Panc1 (cell line): ENCODE measurements around the gene TTC23L. TPM values are rescaled to one million over a fixed set of nuclear protein-coding genes. Genes with fewer than 3 reads are reported as not detected.
A peak's percentile ranks its signal among the peaks of the same experiment; 100 is the strongest.

Experiments used
- ATAC-seq: fragments of 200-7000 bp; cut with Tn5 transposase; 2 replicates; pipeline ENCODE4 v1.9.1; 2020; ENCODE audit warnings: mild to moderate bottlenecking, moderate library complexity
- Bru-seq: library from RNA; stranded (reverse); fragments of 400-500 nt; gene quantifications from one replicate; lab custom pipeline; 2021; lab: Mats Ljungman, UMichigan
- BruChase-seq, 2 experiments: library from RNA; stranded (reverse); fragments of 400-500 nt; gene quantifications; one replicate each; lab custom pipeline; 2021; lab: Mats Ljungman, UMichigan
- BruUV-seq: library from RNA; stranded (reverse); fragments of 400-500 nt; replicated peaks from 2 replicates; lab custom pipeline; 2021; lab: Mats Ljungman, UMichigan
- CTCF ChIA-PET: fragments of 300-600 bp; sonication (Branson Sonifier 250); formaldehyde crosslinking; loops from one replicate; lab custom pipeline; 2022; ENCODE audit warnings: antibody characterized with exemption; lab: Charles Lee
- POLR2A ChIA-PET: fragments of 300-600 bp; sonication (Branson Sonifier 250); formaldehyde crosslinking; loops from one replicate; lab custom pipeline; 2022; ENCODE audit warnings: antibody characterized with exemption; lab: Charles Lee
- DNase-seq: peaks from one replicate; pipeline ENCODE4 v3.0.0-alpha.2; 2010; ENCODE audit warnings: low read depth, low spot score
- H3K27ac ChIP-seq: 2 replicates; pipeline ENCODE4 v1.5.1; 2011; ENCODE audit warnings: mild to moderate bottlenecking, low read length, inconsistent platforms
- H3K27me3 ChIP-seq: fragments of 200-500 bp; sonication (Bioruptor generic); 2 replicates; pipeline ENCODE4 v1.6.0; 2014; ENCODE audit warnings: low read length, inconsistent platforms; ENCODE audit not compliant: control insufficient read depth, insufficient read depth
- H3K36me3 ChIP-seq: fragments of 200-500 bp; sonication (Bioruptor generic); 2 replicates; pipeline ENCODE4 v1.5.1; 2014; ENCODE audit warnings: inconsistent platforms, mild to moderate bottlenecking, low read length, moderate library complexity; ENCODE audit not compliant: control insufficient read depth, insufficient read depth
- H3K4me1 ChIP-seq: 2 replicates; pipeline ENCODE4 v1.5.1; 2011; ENCODE audit warnings: inconsistent platforms, mild to moderate bottlenecking, low read length, moderate library complexity; ENCODE audit not compliant: control insufficient read depth, insufficient read depth
- H3K4me3 ChIP-seq, 2 experiments: 2 replicates each; pipeline ENCODE4 v1.5.1; 2011 to 2012; ENCODE audit warnings: low read depth in 2 of 2, low read length in 2 of 2, mild to moderate bottlenecking in 2 of 2, inconsistent platforms in 1 of 2, moderate library complexity in 1 of 2
- H3K9me3 ChIP-seq: fragments of 200-500 bp; sonication (Bioruptor generic); 2 replicates; pipeline ENCODE4 v1.5.1; 2014; ENCODE audit warnings: low read depth, mild to moderate bottlenecking, inconsistent platforms, low read length, moderate library complexity; ENCODE audit not compliant: control insufficient read depth, insufficient read depth
- POLR2AphosphoS5 ChIP-seq: IDR thresholded peaks from 2 replicates; pipeline ENCODE4 v1.6.1; 2012; ENCODE audit warnings: mild to moderate bottlenecking, low read depth, low read length, moderate library complexity
- SIN3A ChIP-seq: IDR thresholded peaks from 2 replicates; pipeline ENCODE4 v1.6.1; 2012; ENCODE audit warnings: low read depth, mild to moderate bottlenecking, low read length, moderate library complexity, borderline replicate concordance; ENCODE audit not compliant: insufficient read depth
- TCF7L2 ChIP-seq: IDR thresholded peaks from 2 replicates; pipeline ENCODE4 v1.6.1; 2011; ENCODE audit warnings: mild to moderate bottlenecking, low read depth, low read length, inconsistent platforms
- in situ Hi-C: cut with HindIII; loops from 2 replicates; pipeline ENCODE4 v1.10.0; 2016; ENCODE audit warnings: low sequenced_read_pairs, low pct_unique_long_range_greater_than_20kb
- intact Hi-C: fragments of 100-400 bp; cut with micrococcal nuclease; formaldehyde crosslinking; loops from one replicate; pipeline ENCODE4 v1.10.0; 2022; ENCODE audit not compliant: unreplicated experiment
- long read RNA-seq: library from polyadenylated mRNA; unstranded; transcript quantifications from one replicate; pipeline ENCODE4 v2.0.0, GENCODE V29; 2021; ENCODE audit not compliant: unreplicated experiment
- polyA plus RNA-seq: library from polyadenylated mRNA; unstranded; fragments of >200 nt; gene quantifications from one replicate; pipeline ENCODE4 v1.2.1, GENCODE V29; 2012; ENCODE audit warnings: missing spikeins; ENCODE audit not compliant: insufficient read length
- total RNA-seq: library from RNA; stranded (reverse); gene quantifications from one replicate; pipeline ENCODE4 v1.2.1, GENCODE V29; 2021; ENCODE audit not compliant: unreplicated experiment
- TF ChIP-seq, protein P1 (sequence below), 2 experiments: IDR thresholded peaks; 2 replicates each; pipeline ENCODE4 v1.6.1; 2011 to 2012; ENCODE audit warnings: low read depth in 2 of 2, control low read depth in 1 of 2, low read length in 1 of 2, mild to moderate bottlenecking in 1 of 2, moderate library complexity in 1 of 2; ENCODE audit not compliant: insufficient read depth in 1 of 2
- TF ChIP-seq, protein P2 (sequence below): fragments of 450-650 bp; IDR thresholded peaks from 2 replicates; pipeline ENCODE4 v1.5.1; 2017; ENCODE audit warnings: mild to moderate bottlenecking

Gene TTC23L, protein sequence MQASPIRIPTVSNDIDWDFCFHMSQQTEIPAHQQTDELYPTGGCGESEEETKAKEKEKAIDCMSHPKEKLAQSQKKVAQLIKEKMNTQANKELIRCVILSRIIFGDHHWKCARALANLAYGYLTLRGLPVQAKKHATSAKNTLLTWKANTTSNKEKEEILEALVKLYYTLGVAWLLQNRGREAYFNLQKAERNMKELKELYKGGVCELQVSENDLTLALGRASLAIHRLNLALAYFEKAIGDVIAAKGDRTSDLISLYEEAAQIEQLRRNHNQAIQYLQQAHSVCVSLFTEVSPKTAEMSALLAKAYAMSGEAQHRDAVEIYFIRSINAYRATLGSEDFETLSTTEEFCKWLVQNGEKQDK
- total RNA-seq (not detected), Bru-seq, nascent RNA (percentile 20 among the genes with signal in this experiment), BruChase-seq, experiment 1, labeled RNA remaining after a 2-hour chase (percentile 23 among the genes with signal in this experiment), BruChase-seq, experiment 2, labeled RNA remaining after a 6-hour chase (percentile 18 among the genes with signal in this experiment)
- polyA plus RNA-seq, result not detected
- long read RNA-seq, partial matches to known transcripts, result 1 of 1 reads
- long read RNA-seq, other reads (novel, unspliced or antisense), result 0 of 1 reads

DNA sequence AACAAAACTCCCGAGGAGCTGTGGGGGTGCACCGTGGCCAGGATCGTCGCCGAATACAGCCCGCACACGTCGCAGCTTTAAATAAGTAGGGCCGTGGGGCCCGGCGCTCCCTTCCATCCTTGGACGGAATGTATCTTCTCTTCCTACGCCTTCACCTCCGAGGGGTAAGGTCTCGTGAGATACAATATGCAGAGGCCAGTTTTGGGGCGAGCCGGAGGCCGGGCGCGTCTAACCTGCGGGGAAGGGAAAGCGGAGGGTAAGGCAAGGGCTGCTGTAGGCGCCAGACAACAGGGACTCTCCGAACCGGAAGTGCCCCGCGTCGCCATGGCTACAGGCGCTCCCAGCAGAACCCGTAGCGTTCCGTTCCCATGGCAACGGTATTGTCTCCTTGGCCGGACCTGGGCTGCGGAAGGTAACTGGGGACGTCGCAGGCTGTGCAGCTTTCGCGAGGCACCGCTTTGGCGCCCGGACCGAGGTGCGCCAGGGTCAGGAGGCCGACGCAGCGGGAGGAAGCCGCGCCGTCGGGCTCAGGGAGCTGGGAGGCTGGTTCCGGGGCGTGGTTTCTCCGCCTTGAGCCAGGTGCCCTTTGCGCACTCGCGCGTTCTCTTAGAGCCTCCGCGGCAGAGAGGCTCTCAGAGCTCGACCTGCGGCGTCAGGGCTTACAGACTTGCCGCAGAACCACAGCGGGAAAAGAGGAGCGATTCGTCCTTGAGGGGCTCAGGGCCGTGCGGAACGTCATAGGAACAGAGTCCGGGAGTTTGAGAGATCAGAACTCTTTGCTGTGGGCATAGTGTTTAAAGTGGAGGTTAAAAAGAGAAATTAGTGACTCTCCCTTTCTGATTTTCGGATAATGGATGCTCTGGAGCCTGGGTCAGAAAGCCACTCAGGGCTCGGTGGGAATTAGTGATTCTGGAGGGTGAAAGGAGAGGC is at the start of gene TTC23L:
TSS of gene TTC23L (plus strand) at position 380 of the 930 bp plus-strand sequence. CDS start 1,508 bp downstream, outside the sequence.
- peak; percentile 98 for ATAC-seq
- intact Hi-C loops, result no loop called here
- BruUV-seq, result no TSS peak

DNA sequence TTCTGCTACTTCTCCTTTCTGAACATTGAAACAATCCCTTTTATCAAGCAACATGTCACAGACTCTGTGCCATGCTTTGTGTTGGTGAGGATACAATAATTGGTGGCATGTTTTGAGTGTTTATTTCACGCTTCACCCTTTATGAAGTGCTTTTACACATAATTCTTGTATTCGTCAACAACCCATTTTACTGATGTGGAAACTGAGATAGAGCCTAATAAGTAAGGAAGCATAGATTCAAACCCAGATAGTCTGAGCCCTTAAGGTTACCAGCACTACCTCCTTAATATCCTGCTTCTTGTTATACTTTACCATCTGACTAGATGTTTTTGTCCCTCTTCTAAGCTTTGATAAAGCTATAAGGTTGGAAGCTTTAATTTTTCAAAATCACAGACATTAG is 49.3 kb upstream of the TTC23L start:
- no peak for ATAC-seq
- Histone ChIP-seq H3K27me3 (no peaks in the 10 kb centered on the region), H3K36me3 (no peaks in the 10 kb centered on the region), H3K27ac (no peak overlapping the region), H3K4me3 (no peak overlapping the region), H3K9me3 (no peaks in the 10 kb centered on the region; the same call in 1 of the 2 replicates), H3K4me1 (no peaks in the 10 kb centered on the region)
- CTCF ChIA-PET, result no interaction called here
- in situ Hi-C loops (no loop called here), intact Hi-C loops (no loop called here)
- no TSS peak for BruUV-seq
- no peak for DNase-seq
- POLR2A ChIA-PET, result no interaction called here
- TF ChIP-seq, protein P1, sequence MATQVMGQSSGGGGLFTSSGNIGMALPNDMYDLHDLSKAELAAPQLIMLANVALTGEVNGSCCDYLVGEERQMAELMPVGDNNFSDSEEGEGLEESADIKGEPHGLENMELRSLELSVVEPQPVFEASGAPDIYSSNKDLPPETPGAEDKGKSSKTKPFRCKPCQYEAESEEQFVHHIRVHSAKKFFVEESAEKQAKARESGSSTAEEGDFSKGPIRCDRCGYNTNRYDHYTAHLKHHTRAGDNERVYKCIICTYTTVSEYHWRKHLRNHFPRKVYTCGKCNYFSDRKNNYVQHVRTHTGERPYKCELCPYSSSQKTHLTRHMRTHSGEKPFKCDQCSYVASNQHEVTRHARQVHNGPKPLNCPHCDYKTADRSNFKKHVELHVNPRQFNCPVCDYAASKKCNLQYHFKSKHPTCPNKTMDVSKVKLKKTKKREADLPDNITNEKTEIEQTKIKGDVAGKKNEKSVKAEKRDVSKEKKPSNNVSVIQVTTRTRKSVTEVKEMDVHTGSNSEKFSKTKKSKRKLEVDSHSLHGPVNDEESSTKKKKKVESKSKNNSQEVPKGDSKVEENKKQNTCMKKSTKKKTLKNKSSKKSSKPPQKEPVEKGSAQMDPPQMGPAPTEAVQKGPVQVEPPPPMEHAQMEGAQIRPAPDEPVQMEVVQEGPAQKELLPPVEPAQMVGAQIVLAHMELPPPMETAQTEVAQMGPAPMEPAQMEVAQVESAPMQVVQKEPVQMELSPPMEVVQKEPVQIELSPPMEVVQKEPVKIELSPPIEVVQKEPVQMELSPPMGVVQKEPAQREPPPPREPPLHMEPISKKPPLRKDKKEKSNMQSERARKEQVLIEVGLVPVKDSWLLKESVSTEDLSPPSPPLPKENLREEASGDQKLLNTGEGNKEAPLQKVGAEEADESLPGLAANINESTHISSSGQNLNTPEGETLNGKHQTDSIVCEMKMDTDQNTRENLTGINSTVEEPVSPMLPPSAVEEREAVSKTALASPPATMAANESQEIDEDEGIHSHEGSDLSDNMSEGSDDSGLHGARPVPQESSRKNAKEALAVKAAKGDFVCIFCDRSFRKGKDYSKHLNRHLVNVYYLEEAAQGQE (IDR thresholded peaks at IDR 0.05; ENCODE audit: insufficient read depth in 1 of 2, low read depth in 2 of 2, low read length in 1 of 2), result no peak
- TF ChIP-seq TCF7L2, result no peak
- no peak for TF ChIP-seq SIN3A
- no peak for TF ChIP-seq POLR2AphosphoS5

More for the DNA sequence above, at the start of gene TTC23L:
- peak within 1 kb of the TSS; percentile 80 for H3K27ac ChIP-seq
- DNase-seq, result peak; percentile 69
- POLR2A ChIA-PET, result interaction anchor here (0.5 to 1.0 kb wide), 3 partner anchors 12 to 65 kb away, joined by 3 to 6 read pairs (median 5); no protein-coding TSS in a partner anchor
- in situ Hi-C loops, result no loop called here
- peak; percentile 46; the same call in 1 of the 2 replicates for TF ChIP-seq POLR2AphosphoS5
- peak; percentile 55; the same call in 1 of the 2 replicates for TF ChIP-seq TCF7L2
- TF ChIP-seq SIN3A, result peak; percentile 98
- TF ChIP-seq, protein P2, sequence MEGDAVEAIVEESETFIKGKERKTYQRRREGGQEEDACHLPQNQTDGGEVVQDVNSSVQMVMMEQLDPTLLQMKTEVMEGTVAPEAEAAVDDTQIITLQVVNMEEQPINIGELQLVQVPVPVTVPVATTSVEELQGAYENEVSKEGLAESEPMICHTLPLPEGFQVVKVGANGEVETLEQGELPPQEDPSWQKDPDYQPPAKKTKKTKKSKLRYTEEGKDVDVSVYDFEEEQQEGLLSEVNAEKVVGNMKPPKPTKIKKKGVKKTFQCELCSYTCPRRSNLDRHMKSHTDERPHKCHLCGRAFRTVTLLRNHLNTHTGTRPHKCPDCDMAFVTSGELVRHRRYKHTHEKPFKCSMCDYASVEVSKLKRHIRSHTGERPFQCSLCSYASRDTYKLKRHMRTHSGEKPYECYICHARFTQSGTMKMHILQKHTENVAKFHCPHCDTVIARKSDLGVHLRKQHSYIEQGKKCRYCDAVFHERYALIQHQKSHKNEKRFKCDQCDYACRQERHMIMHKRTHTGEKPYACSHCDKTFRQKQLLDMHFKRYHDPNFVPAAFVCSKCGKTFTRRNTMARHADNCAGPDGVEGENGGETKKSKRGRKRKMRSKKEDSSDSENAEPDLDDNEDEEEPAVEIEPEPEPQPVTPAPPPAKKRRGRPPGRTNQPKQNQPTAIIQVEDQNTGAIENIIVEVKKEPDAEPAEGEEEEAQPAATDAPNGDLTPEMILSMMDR, result no peak
- TF ChIP-seq, protein P1 (IDR thresholded peaks at IDR 0.05; ENCODE audit: insufficient read depth in 1 of 2, low read depth in 2 of 2, low read length in 1 of 2), result no peak
- CTCF ChIA-PET, result no interaction called here
- H3K4me1 ChIP-seq, result no peaks in the 10 kb centered on the region
- peak within 1 kb of the TSS; percentile 74 to 91 for H3K4me3 ChIP-seq
- H3K36me3 ChIP-seq, result no peaks in the 10 kb centered on the region
- no peaks in the 10 kb centered on the region for H3K9me3 ChIP-seq
- no peaks in the 10 kb centered on the region for H3K27me3 ChIP-seq
